IPS-15b (cell line): Measurements from ENCODE around the gene PTN.
"Not testable (repeated sequence)": the region's sequence is repeated elsewhere in the genome, so short reads cannot be mapped to it uniquely, and the experiment has no call there.

Experiments used
- H3K27me3 ChIP-seq: one replicate; pipeline ENCODE4 v1.6.1; 2013; ENCODE audit warnings: low read length; ENCODE audit not compliant: control insufficient read depth, insufficient read depth
- H3K36me3 ChIP-seq: one replicate; pipeline ENCODE4 v1.6.1; 2013; ENCODE audit warnings: low read length; ENCODE audit not compliant: control insufficient read depth, insufficient read depth
- H3K4me1 ChIP-seq: one replicate; pipeline ENCODE4 v1.6.1; 2013; ENCODE audit warnings: mild to moderate bottlenecking, low read length; ENCODE audit not compliant: control insufficient read depth, insufficient read depth
- H3K4me3 ChIP-seq: one replicate; pipeline ENCODE4 v1.5.1; 2013; ENCODE audit warnings: low read depth, low read length
- H3K9ac ChIP-seq: one replicate; pipeline ENCODE4 v1.6.1; 2013; ENCODE audit warnings: low read depth, mild to moderate bottlenecking, low read length
- H3K9me3 ChIP-seq: one replicate; pipeline ENCODE4 v1.6.1; 2013; ENCODE audit warnings: mild to moderate bottlenecking, low read length; ENCODE audit not compliant: control insufficient read depth, insufficient read depth

Gene PTN

DNA sequence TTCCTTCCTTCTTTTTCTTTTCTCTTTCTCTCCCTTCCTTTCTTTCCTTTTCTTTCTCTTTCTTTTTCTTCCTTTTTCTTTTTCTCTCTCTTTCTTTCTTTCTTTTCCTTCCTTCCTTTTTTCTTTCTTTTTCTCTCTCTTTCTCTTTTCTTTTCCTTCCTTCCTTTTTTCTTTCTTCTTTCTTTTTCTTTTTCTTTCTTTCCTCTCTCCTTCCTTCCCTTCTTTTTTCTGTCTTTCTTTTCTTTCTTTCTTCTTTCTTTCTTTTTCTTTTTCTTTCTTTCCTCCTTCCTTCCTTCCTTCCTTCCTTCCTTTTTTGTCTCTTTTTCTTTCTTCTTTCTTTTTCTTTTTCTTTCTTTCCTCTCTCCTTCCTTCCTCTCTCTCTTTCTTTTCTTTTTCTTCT is 136.8 kb downstream of the PTN start:
- Histone ChIP-seq H3K27me3 (no peaks in the 10 kb centered on the region), H3K9ac (no peak overlapping the region), H3K9me3 (no peaks in the 10 kb centered on the region), H3K4me1 (no peaks in the 10 kb centered on the region), H3K4me3 (no peak overlapping the region), H3K36me3 (no peaks in the 10 kb centered on the region)

DNA sequence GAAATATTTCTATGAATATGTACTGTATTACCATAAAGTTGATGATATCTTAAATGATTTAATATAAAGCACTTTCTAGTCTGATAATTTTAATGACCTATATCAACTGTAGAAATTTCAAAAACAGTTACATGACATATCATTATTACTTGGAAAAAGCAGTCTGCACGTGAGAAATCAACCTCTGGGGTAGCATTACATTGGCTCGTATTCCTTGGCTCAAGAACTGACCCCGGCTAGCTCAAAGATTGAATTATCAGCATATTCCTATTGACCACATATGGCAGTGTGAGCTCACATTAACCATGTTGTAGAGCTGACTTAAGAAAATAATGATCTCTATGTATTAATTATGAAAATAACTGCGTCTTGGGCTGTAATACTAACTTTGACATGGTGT is 139.3 kb downstream of the PTN start:
- H3K9me3 ChIP-seq, result no peaks in the 10 kb centered on the region
- H3K4me1 ChIP-seq, result no peaks in the 10 kb centered on the region
- no peak overlapping the region for H3K4me3 ChIP-seq
- H3K27me3 ChIP-seq, result no peaks in the 10 kb centered on the region
- no peaks in the 10 kb centered on the region for H3K36me3 ChIP-seq
- H3K9ac ChIP-seq, result no peak overlapping the region

DNA sequence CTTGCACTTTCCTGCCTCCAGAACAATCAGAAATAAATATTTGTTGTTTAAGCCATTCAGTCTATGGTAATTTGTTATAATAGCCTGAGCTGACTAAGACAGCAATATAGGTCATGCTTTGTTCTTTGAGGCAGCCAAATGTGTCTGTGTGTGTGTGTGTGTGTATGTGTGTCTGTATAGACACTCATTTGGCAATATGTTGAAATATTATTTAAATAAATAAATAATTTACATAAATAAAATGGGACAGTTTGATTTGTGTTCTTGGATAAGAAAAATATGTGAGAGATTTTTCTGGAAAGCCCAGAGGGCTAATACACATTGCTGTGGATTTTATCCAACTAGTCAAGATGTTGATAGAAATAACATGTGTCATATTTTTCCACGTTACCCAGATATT is 140.2 kb downstream of the PTN start:
- Histone ChIP-seq H3K27me3 (no peaks in the 10 kb centered on the region), H3K36me3 (no peaks in the 10 kb centered on the region), H3K4me3 (no peak overlapping the region)

DNA sequence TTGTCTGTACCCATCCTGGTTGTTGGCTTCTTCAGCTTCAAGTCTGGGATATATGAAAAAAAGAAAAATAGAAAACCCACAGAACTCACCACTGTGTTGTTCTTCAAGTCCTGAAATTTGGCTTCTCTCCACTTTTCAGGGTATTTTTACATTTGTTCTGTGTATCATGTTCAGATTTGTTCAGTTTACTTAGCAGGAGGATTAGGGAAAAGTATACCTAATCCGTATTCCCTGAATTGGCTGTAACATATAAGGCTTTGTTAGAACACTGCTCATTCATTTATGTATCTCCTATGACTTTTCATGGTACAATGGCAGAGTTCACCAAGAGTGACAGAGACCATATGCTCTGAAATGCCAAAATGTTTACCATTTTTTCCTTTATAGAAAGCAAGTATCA is 146.9 kb downstream of the PTN start:
- Histone ChIP-seq H3K27me3 (no peaks in the 10 kb centered on the region), H3K4me1 (no peaks in the 10 kb centered on the region), H3K4me3 (no peak overlapping the region), H3K36me3 (no peaks in the 10 kb centered on the region), H3K9ac (no peak overlapping the region), H3K9me3 (no peaks in the 10 kb centered on the region)

More for the DNA sequence above, 140.2 kb downstream of the PTN start:
- no peak overlapping the region for H3K9ac ChIP-seq
- H3K9me3 ChIP-seq, result no peaks in the 10 kb centered on the region
- no peaks in the 10 kb centered on the region for H3K4me1 ChIP-seq

DNA sequence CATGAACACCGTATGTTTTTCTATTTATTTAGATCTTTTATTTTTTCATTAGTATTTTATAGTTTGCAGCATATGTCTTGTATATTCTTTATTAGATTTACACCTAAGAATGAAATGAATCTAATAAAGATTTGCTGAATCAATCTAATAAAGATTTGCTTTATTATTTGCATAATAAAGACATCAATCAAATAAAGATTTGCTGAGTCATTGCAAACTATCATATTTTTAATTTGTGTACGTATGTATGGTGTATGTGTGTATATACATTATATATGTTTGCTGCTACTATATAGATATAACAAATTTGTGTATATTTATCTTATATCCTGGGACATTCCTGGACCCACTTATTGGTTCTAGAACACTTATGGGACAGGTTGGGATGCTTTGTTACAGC is 147.5 kb downstream of the PTN start:
- no peaks in the 10 kb centered on the region for H3K4me1 ChIP-seq
- no peaks in the 10 kb centered on the region for H3K9me3 ChIP-seq
- no peaks in the 10 kb centered on the region for H3K36me3 ChIP-seq
- no peak overlapping the region for H3K9ac ChIP-seq
- no peak overlapping the region for H3K4me3 ChIP-seq
- no peaks in the 10 kb centered on the region for H3K27me3 ChIP-seq

DNA sequence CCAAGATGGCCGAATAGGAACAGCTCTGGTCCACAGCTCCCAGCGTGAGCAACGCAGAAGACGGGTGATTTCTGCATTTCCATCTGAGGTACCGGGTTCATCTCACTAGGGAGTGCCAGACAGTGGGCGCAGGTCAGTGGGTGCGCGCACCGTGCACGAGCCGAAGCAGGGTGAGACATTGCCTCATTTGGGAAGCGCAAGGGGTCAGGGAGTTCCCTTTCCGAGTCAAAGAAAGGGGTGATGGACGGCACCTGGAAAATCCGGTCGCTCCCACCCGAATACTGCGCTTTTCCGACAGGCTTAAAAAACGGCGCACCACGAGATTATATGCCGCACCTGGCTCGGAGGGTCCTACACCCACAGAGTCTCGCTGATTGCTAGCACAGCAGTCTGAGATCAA is 161.9 kb downstream of the PTN start:
- not testable (repeated sequence) for H3K9ac ChIP-seq, H3K4me1 ChIP-seq, H3K27me3 ChIP-seq, H3K36me3 ChIP-seq, H3K9me3 ChIP-seq
- H3K4me3 ChIP-seq, result peak overlapping the region; percentile 26
